Measurements from ENCODE around the gene RFPL1. TPM values are rescaled to one million over a fixed set of nuclear protein-coding genes. Genes with fewer than 3 reads are reported as not detected.
"Not testable (repeated sequence)": the region's sequence is repeated elsewhere in the genome, so short reads cannot be mapped to it uniquely, and the experiment has no call there.

The RFPL1 gene
- total RNA-seq, 1 donor from 2014 or later, result not detected

- not testable (repeated sequence) for DNase-seq (ENCODE audit: low read depth, low spot score); H3K9me3 Mint-ChIP-seq; H3K36me3 Mint-ChIP-seq (ENCODE audit: low read depth); H3K4me3 Mint-ChIP-seq; H3K27ac Mint-ChIP-seq (ENCODE audit: unreplicated experiment); H3K4me1 Mint-ChIP-seq
- peak; percentile 50 for TF ChIP-seq CTCF (conservative IDR thresholded peaks at IDR 0.05)
- H3K27me3 Mint-ChIP-seq (ENCODE audit: low read depth), result peaks cover 12% of the 10 kb centered on the region
These were observed 25.6 kb upstream of the RFPL1 start for GRCh38 chr22:29412772-29413171.

GRCh38 chr22:29414951-29415591 is 23.3 kb upstream of the RFPL1 start:
- not testable (repeated sequence) for H3K9me3 Mint-ChIP-seq; H3K4me1 Mint-ChIP-seq; DNase-seq (ENCODE audit: low read depth, low spot score); H3K27ac Mint-ChIP-seq (ENCODE audit: unreplicated experiment); H3K36me3 Mint-ChIP-seq (ENCODE audit: low read depth); H3K4me3 Mint-ChIP-seq; H3K27me3 Mint-ChIP-seq (ENCODE audit: low read depth)

- not testable (repeated sequence) for DNase-seq (ENCODE audit: low read depth, low spot score); H3K27me3 Mint-ChIP-seq (ENCODE audit: low read depth); H3K27ac Mint-ChIP-seq (ENCODE audit: unreplicated experiment); H3K4me3 Mint-ChIP-seq; H3K4me1 Mint-ChIP-seq; H3K9me3 Mint-ChIP-seq; H3K36me3 Mint-ChIP-seq (ENCODE audit: low read depth)
These were observed 19.7 kb upstream of the RFPL1 start for GRCh38 chr22:29418704-29419103.

GRCh38 chr22:29426476-29426875 is 11.9 kb upstream of the RFPL1 start:
- no peak for TF ChIP-seq CTCF (conservative IDR thresholded peaks at IDR 0.05)
- Mint-ChIP-seq H3K27ac (ENCODE audit: unreplicated experiment) (no peak overlapping the region), H3K4me3 (no peak overlapping the region), H3K9me3 (no peaks in the 10 kb centered on the region), H3K36me3 (ENCODE audit: low read depth) (no peaks in the 10 kb centered on the region), H3K27me3 (ENCODE audit: low read depth) (peaks cover 8% of the 10 kb centered on the region), H3K4me1 (no peaks in the 10 kb centered on the region)
- no peak for DNase-seq (ENCODE audit: low read depth, low spot score)

GRCh38 chr22:29427176-29427760 is 11.1 kb upstream of the RFPL1 start:
- no peaks in the 10 kb centered on the region for H3K36me3 Mint-ChIP-seq (ENCODE audit: low read depth)
- H3K9me3 Mint-ChIP-seq, result no peaks in the 10 kb centered on the region
- no peak overlapping the region for H3K27ac Mint-ChIP-seq (ENCODE audit: unreplicated experiment)
- H3K4me1 Mint-ChIP-seq, result no peaks in the 10 kb centered on the region
- peaks cover 12% of the 10 kb centered on the region for H3K27me3 Mint-ChIP-seq (ENCODE audit: low read depth)
- H3K4me3 Mint-ChIP-seq, result no peak overlapping the region
- no peak for TF ChIP-seq CTCF (conservative IDR thresholded peaks at IDR 0.05)
- DNase-seq (ENCODE audit: low read depth, low spot score), result no peak

- Mint-ChIP-seq H3K9me3 (no peaks in the 10 kb centered on the region), H3K27me3 (ENCODE audit: low read depth) (peaks cover 23% of the 10 kb centered on the region), H3K27ac (ENCODE audit: unreplicated experiment) (no peak overlapping the region), H3K4me1 (no peaks in the 10 kb centered on the region), H3K36me3 (ENCODE audit: low read depth) (no peaks in the 10 kb centered on the region), H3K4me3 (no peak overlapping the region)
- TF ChIP-seq CTCF (conservative IDR thresholded peaks at IDR 0.05), result no peak
- DNase-seq (ENCODE audit: low read depth, low spot score), result no peak
These were observed 6.4 kb upstream of the RFPL1 start for GRCh38 chr22:29431986-29432385.
